Measurements from ENCODE around the gene STAMBP. TPM values are rescaled to one million over a fixed set of nuclear protein-coding genes. Genes with fewer than 3 reads are reported as not detected.

Gene STAMBP
- total and polyA plus RNA-seq, 2 of the 13 experiments (the other 11 are each of a cell fraction or from before 2014, with no cell fraction given) = 49.6 to 53.2 TPM

- no peak for TF ChIP-seq NR1H2 (CRISPR knock-in tag; IDR thresholded peaks at IDR 0.05; ENCODE audit: borderline replicate concordance, low read depth)
- TF ChIP-seq RBM22 (optimal IDR thresholded peaks at IDR 0.05; ENCODE audit: low read length) = no peak
- TF ChIP-seq ZC3H13 (CRISPR knock-in tag; IDR thresholded peaks at IDR 0.05) = no peak
- TF ChIP-seq ZBTB1 (CRISPR knock-in tag; IDR thresholded peaks at IDR 0.05; ENCODE audit: borderline replicate concordance) = no peak
- TF ChIP-seq HNRNPLL (IDR thresholded peaks at IDR 0.05; ENCODE audit: low read depth, low read length, poor library complexity, severe bottlenecking) = peak; percentile 75
- TF ChIP-seq, protein P1, sequence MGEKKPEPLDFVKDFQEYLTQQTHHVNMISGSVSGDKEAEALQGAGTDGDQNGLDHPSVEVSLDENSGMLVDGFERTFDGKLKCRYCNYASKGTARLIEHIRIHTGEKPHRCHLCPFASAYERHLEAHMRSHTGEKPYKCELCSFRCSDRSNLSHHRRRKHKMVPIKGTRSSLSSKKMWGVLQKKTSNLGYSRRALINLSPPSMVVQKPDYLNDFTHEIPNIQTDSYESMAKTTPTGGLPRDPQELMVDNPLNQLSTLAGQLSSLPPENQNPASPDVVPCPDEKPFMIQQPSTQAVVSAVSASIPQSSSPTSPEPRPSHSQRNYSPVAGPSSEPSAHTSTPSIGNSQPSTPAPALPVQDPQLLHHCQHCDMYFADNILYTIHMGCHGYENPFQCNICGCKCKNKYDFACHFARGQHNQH (CRISPR knock-in tag; IDR thresholded peaks at IDR 0.05) = peak; percentile 87
- no peak for TF ChIP-seq ZNF562 (CRISPR knock-in tag; IDR thresholded peaks at IDR 0.05; ENCODE audit: borderline replicate concordance)
- TF ChIP-seq, protein P2, sequence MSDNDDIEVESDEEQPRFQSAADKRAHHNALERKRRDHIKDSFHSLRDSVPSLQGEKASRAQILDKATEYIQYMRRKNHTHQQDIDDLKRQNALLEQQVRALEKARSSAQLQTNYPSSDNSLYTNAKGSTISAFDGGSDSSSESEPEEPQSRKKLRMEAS (IDR thresholded peaks at IDR 0.05) = peak; percentile 89
- TF ChIP-seq ZNF768 (CRISPR knock-in tag; IDR thresholded peaks at IDR 0.05) = peak; percentile 64; the same call in 1 of the 2 replicates
- 0 out of 2 replicates have a peak, but pooled peaks have one; percentile 80 for TF ChIP-seq ZNF430 (CRISPR knock-in tag; IDR thresholded peaks at IDR 0.05)
- no peak; the same call in 1 of the 2 replicates for TF ChIP-seq BCL6 (CRISPR knock-in tag; IDR thresholded peaks at IDR 0.05)
- TF ChIP-seq ZNF644 (CRISPR knock-in tag; IDR thresholded peaks at IDR 0.05; ENCODE audit: low read depth) = peak; percentile 72
- peak; percentile 82 for TF ChIP-seq ZFY (CRISPR knock-in tag; IDR thresholded peaks at IDR 0.05)
- TF ChIP-seq CREB3 (CRISPR knock-in tag; IDR thresholded peaks at IDR 0.05) = no peak
- no peak for TF ChIP-seq ZNF790 (CRISPR knock-in tag; IDR thresholded peaks at IDR 0.05; ENCODE audit: borderline replicate concordance)
- peak; percentile 58; the same call in 1 of the 2 replicates for TF ChIP-seq ZNF34 (CRISPR knock-in tag; IDR thresholded peaks at IDR 0.05; ENCODE audit: borderline replicate concordance)
- TF ChIP-seq ZSCAN31 (CRISPR knock-in tag; IDR thresholded peaks at IDR 0.05; ENCODE audit: low read depth) = peak; percentile 37; the same call in 1 of the 2 replicates
- TF ChIP-seq ZNF678 (CRISPR knock-in tag; IDR thresholded peaks at IDR 0.05) = no peak
- TF ChIP-seq, protein P3, sequence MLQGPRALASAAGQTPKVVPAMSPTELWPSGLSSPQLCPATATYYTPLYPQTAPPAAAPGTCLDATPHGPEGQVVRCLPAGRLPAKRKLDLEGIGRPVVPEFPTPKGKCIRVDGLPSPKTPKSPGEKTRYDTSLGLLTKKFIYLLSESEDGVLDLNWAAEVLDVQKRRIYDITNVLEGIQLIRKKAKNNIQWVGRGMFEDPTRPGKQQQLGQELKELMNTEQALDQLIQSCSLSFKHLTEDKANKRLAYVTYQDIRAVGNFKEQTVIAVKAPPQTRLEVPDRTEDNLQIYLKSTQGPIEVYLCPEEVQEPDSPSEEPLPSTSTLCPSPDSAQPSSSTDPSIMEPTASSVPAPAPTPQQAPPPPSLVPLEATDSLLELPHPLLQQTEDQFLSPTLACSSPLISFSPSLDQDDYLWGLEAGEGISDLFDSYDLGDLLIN (CRISPR knock-in tag; IDR thresholded peaks at IDR 0.05; ENCODE audit: borderline replicate concordance) = 0 out of 2 replicates have a peak, but pooled peaks have one; percentile 62
- peak; percentile 90; the same call in 1 of the 2 replicates for TF ChIP-seq ZNF451 (CRISPR knock-in tag; IDR thresholded peaks at IDR 0.05)
- TF ChIP-seq MLLT10 (CRISPR knock-in tag; IDR thresholded peaks at IDR 0.05) = no peak
- no peak for TF ChIP-seq ZSCAN12 (CRISPR knock-in tag; IDR thresholded peaks at IDR 0.05)
- no peak for TF ChIP-seq ZNF431 (CRISPR knock-in tag; IDR thresholded peaks at IDR 0.05; ENCODE audit: borderline replicate concordance, low read depth)
- TF ChIP-seq KAT8 (CRISPR knock-in tag; IDR thresholded peaks at IDR 0.05) = peak; percentile 93
- TF ChIP-seq, protein P4, sequence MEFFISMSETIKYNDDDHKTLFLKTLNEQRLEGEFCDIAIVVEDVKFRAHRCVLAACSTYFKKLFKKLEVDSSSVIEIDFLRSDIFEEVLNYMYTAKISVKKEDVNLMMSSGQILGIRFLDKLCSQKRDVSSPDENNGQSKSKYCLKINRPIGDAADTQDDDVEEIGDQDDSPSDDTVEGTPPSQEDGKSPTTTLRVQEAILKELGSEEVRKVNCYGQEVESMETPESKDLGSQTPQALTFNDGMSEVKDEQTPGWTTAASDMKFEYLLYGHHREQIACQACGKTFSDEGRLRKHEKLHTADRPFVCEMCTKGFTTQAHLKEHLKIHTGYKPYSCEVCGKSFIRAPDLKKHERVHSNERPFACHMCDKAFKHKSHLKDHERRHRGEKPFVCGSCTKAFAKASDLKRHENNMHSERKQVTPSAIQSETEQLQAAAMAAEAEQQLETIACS (CRISPR knock-in tag; IDR thresholded peaks at IDR 0.05) = no peak
- TF ChIP-seq ZMAT3 (CRISPR knock-in tag; conservative IDR thresholded peaks at IDR 0.05) = peak; percentile 75
- TF ChIP-seq ZMYM2 (CRISPR knock-in tag; IDR thresholded peaks at IDR 0.05) = no peak
These were observed 49.1 kb upstream of the STAMBP start, which contains the start of gene DUSP11 (continued) for GRCh38 chr2:73779467-73780236.
